Islet of Langerhans (tissue), 1 donor: ENCODE data around the gene OR5AN1.
"Not testable (repeated sequence)": the region's sequence is repeated elsewhere in the genome, so short reads cannot be mapped to it uniquely, and the experiment has no call there.

Source experiments
- FAIRE-seq: peaks from one replicate; lab custom pipeline; 2011; peaks lifted over from hg19 to GRCh38; lab: Jason Lieb, UNC

The OR5AN1 gene, protein sequence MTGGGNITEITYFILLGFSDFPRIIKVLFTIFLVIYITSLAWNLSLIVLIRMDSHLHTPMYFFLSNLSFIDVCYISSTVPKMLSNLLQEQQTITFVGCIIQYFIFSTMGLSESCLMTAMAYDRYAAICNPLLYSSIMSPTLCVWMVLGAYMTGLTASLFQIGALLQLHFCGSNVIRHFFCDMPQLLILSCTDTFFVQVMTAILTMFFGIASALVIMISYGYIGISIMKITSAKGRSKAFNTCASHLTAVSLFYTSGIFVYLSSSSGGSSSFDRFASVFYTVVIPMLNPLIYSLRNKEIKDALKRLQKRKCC

DNA sequence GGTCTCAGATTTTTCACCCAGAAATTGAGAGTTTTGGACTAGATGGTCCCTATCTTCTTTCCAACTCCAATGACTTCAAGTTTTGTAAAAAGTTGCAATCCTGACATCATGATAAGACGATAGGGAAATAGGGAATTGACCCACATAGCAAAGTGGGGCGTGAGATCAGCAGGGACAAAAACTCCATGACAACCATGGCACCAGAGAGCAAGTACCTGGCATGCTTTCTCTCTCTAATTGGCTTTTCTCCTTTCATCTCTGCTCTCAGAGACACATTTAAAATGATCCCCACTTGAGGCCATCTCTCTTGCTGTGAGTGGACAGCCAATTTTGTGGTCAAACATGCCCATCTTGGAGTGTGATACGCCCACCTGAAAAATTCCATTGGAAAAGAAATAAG is at the start of gene OR5AN1:
Gene OR5AN1 (plus strand): TSS at position 301 of the 400 bp plus-strand sequence. CDS start 5,564 bp downstream, outside the sequence.
- FAIRE-seq = no peak

DNA sequence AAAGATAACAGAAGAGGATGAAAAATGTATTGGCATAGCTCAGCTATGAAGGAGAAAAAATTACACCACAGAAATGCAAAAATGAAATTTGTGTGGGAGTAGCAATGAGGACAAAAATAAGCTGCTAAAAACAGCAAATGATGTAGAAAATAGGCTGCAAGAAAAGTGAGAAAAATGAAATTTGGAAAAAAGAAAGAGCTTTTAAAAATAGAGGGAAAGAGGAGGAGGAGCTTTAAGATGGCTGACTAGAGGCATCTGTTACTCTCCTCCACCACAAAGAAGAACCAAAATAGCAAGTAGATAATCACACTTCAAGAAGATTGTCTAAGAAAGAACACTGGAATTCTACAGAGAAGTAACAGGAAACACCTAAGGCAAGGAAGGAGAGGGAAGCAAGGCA is 23.7 kb upstream of the OR5AN1 start:
- FAIRE-seq = no peak

DNA sequence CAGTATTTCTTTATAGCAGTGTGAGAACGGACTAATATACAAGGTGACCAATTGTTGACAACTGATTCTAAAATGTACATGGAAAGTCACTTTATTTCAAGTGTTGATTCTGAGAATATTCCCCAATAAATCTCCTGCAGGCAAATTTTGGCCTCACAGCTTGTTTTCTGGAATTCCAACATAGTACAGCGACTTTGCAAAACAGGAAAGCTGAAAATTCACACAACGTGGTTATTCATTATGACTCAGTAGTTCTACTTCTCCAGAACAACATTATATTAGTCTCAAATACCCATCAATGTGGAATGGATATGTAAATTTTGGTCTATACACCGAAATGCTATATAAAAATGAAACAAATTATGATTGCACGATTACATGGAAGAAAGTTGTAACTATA is 22.5 kb upstream of the OR5AN1 start:
- FAIRE-seq = no peak

DNA sequence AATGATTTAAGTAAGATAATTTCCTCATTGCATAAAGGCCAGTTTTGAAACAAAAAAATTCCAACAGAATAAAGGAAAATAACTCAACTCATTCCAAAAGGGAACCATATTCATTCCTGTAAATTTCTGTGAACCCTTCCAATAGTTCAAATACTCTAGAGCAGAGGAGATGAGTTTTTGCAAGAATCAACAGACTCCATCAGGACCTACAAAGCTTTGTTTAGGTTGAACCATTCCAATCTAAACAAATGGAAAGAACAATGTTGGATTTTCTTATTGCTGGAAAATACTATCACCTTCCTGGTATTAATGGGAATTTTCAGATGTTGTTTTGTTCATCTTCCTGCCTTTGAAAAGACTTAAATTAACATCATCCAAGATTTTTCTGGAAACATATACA is 21.8 kb upstream of the OR5AN1 start:
- FAIRE-seq = no peak

DNA sequence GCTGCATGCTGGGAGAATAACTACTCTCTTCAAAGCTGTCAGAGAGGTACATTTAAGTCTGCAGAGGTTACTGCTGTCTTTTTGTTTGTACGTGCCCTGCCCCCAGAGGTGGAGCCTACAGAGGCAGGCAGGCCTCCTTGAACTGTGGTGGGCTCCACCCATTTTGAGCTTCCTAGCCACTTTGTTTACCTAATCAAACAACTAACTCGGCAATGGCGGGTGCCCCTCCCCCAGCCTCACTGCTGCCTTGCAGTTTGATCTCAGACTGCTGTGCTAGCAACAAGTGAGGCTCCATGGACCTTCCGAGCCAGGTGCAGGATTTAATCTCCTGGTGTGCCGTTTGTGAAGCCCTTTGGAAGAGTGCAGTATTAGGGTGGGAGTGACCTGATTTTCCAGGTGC is 9.0 kb upstream of the OR5AN1 start:
- not testable (repeated sequence) for FAIRE-seq

DNA sequence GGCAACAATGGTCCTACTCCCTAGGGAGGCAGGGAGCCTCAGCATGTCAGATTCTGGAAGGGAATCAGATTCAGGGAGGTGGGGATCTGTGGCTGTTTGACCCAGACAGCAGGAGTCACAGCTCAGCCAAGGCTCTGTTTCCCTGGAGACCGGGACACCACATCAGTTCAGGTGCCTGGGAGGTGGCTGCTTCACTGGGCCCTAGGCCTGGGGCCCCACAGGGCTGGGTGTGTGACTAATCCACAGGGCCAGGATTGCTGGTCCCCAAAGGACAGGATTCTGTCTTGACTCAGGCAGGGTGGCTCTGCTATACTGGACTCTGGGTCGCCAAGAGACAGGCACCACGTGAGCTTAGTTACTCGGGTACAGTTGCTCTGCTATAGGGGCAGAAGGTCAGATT is 3.5 kb upstream of the OR5AN1 start:
- FAIRE-seq = no peak

DNA sequence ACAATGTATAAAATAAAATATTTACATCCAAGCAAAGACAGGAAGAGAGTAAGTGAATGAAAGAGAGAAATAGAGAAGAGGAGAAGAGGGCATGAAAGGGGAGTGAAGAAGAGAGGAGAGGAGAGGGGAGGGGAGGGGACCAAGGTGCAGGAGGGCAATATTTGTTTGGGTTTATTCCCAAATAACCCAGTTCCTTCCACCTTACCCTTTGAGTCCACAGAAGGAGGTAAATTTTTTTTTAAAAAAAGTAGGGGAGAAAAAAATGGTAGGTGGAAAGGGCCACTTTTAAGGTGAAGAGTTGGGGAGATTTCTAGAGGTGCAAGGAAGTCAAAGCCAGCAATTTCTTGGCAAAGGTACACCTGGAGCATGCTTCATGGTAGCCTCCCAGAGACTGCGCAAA is 2.1 kb upstream of the OR5AN1 start:
- FAIRE-seq = no peak

DNA sequence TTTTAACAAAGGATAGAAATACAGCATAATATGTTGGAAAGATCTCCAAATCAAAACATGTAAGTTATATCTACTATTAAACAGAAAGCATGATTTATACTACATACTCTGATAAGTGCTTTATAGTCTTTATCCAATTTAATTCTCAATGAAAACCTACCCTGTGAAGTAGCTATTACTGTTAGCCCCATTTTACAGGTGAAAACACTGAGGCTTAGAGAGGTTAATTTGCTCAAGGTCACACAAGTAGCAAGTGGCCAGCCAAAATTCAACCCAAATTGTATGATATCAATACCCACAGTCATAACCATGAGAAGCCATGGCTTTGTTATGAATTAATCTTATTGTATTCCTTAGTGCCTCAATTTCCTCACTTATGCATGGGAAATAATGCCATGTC is 675 bp upstream of the OR5AN1 start:
- no peak for FAIRE-seq

DNA sequence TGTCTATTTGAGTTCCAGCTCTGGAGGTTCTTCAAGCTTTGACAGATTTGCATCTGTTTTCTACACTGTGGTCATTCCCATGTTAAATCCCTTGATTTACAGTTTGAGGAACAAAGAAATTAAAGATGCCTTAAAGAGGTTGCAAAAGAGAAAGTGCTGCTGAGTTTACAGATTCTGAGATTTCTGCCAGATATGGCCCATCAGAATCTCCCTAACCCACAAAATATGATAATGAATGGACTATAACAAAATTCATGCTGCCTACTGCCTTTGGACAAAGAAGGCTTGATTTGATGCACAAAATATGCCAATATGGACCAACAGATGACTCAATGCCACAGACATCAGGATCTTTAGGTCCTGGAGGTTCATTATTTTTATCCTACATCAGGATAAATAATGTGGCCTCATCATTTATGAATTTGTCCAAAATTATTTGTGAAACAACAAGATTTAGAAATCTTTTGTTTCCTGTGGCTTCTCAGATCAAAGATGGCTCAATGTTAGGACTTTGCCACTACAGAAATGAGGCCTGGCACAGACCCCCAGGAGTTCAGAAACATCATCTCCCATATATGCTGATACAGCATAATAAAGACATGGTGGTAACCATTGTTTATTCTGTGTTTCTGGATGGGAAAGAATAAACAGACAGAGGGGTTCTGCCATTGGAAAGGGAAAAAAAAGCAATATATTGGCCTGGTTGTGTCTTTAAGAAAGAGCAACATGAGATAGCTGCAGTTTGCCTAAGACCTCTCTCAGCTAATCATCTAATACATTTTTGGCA is 6.7 kb downstream of the OR5AN1 start:
- FAIRE-seq = no peak

DNA sequence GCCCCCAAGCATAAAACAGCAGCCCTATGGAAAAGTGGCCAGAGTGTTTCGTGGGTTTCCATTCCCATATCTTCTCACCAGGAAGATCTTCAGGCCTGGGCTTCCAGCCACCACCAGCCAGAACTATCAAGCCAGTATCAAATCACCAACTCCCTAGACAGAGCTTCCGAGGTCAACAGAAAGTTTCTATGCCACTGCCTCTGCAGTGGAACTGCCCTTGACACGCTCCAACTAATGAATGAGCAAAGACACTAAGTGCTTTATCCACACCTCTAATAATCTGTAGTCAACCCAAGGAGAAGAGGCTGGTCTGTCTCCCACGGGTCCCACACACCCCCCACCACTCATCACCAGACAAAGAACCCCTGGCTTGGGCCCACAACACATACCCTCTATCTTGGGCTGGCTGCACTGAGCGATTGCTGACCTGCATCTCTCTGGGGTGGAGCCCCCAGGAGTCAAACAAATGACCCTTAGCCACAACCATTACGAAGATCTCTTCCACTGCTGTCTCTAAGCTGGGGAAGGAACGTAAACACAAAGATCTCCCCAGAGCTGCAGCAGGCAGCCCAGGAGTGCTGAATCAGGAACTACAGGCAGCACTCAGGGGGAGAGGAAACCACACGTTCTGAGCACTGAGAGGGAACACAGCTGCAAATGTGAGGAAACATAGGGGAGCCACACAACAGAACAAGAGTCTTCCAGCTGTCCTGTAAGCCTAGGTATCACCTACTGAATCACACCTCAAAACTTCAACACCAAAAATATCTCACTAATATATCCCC is 9.7 kb downstream of the OR5AN1 start:
- FAIRE-seq = no peak

DNA sequence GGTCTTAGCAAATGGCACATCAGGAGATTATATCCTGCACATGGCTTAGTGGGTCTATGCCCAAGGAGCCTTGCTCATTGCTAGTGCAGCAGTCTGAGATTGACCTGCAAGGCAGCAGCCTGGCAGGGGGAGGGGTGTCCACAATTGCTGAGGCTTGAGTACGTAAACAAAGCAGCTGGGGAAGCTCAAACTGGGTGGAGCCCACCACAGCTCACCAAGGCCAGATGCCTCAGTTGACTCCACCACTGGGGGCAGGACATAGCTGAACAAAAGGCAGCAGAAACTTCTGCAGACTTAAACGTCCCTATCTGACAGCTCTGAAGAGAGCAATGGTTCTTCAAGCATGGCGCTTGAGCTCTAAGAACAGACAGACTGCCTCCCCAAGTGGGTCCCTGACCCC is 13.6 kb downstream of the OR5AN1 start:
- FAIRE-seq = not testable (repeated sequence)

DNA sequence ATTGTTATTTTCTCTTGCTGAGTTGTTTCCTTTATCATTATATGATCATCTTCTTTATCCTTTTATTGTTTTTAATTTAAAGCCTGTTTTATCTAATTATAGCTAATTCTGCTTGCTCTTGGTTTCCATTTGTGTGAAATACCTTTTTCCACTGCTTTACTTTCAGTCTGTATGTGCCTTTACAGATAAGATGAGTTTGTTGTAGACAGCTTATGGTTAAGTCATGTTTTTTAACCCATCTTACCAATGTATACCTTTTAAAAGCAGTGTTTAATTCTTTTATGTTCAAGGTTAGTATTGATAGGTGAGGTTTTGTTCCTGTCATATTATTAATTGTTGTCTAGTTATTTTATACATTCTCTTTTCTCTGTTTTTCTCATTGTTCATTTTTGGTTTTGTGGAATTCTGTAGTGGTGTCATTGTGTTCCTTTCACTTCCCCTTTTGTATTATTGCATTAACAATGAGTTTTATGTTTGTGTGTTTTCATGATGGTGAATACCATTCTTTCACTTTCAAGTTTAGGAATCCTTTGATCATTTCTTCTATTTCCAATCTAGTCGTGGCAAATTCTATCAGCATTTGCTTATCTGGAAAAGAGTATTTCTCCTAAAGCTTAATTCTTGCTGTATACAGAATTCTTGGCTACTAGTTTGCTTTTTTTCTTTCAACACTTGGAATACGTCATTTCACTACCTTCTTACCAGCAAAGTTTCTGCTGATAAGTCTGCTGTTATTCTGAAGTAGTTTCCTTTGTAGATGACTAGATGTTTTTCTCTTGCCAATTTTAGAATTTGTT is 21.8 kb downstream of the OR5AN1 start:
- no peak for FAIRE-seq

DNA sequence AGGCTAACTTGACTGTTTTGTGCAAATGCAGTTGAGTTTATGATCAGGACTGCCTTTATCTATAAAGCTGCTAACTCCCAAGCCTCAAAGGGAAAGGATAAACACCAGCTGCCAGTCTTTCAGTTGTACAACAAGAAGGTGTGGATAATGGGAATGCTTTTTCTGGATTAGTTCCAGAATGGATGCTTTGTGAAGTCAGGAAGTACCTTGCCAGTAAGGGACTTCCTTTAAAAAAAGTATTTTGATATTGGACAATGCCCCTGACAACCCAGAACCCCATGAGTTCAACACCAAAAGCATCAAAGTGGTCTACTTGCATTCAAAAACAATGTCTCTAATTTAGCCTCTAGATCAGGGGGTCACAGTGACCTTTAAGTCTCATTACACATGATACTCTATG is 35.5 kb downstream of the OR5AN1 start:
- no peak for FAIRE-seq

DNA sequence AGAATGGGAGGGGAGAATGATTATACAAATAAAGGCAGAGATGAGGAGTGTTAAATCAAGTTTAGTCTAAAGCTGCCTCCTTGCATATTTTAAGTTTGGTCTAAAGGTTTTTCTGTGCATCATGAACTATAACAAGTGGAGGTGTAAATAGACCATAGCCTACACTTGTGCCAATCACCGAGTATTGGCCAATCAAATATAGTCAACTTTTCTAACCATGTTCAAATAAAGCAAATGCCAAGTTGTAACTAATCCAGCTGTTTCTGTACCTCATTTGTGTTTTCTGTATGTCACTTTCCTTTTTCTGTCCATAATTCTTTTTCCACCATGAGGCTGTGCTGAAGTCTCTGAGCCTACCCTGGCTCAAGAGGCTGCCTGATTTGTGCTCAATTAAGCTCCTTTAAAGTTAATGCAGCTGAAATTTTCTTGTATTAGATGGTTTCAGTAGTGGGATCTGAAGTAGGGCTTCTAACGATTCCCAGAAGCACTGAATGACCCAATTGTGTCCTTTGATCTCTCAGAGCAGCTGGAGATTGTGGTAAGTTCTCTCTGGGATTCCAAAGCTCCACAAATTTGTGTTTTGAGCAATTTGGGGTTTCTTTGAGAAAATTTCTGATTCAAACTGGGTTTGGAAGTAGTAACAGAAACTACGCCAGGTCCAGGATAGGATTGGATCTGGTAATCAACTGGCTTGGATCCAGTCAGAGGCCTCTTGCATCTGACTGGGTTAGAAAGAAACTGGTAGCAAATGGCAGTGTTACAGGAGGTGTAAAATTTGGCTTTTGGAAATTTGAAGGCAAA is 42.0 kb downstream of the OR5AN1 start:
- no peak for FAIRE-seq

DNA sequence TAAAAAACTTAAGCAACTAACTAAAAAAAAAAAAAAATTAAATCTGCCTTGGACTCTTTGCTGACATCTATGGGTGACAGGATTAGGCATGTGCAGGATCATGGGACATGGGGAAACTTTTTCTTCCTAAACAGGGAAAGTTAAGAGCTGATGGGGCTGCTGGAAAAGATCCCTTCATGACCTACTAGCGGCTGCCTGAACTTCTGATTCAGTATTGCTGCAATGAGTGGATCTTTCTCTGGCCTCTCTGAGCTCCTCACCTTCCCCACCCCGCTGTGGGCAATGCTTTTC is 42.5 kb downstream of the OR5AN1 start:
- FAIRE-seq = no peak

DNA sequence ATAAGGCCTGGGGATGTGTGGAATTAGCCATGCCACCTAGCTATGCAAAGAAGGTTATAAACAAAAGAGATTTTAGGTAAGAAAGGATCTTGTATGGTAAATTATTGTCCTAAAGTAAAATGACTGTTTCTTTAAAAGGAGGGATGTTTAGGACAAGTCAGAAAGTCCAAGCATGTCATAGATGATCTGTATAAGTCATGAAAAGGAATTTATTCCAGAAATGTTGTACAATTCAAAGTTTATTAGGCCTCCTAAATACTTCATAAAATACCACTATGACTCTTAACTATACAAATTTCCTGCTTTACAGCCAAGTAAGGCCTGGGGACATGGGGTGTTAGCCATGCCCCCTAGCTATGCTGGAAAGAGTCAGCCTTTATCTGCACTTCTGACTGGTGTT is 44.9 kb downstream of the OR5AN1 start:
- no peak for FAIRE-seq

DNA sequence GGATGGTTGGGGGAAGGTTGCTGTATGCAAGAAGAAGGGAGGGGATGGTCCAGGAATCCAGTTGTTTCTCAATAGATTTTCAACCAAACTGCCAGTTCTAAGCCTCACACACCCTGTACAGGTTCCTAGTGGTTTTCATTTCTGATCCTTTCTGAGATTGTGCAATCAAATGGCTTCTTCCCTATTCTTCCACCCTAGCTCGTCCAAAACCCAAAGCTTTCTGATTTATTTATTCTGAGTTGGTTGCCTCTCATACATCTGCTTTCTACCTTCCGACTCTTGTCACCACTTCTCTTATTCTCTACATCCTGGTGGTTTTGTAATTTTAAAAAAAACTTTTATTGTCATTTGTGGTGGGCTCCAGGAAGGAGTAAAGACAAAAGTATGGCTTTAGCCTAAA is 55.0 kb downstream of the OR5AN1 start:
- no peak for FAIRE-seq

DNA sequence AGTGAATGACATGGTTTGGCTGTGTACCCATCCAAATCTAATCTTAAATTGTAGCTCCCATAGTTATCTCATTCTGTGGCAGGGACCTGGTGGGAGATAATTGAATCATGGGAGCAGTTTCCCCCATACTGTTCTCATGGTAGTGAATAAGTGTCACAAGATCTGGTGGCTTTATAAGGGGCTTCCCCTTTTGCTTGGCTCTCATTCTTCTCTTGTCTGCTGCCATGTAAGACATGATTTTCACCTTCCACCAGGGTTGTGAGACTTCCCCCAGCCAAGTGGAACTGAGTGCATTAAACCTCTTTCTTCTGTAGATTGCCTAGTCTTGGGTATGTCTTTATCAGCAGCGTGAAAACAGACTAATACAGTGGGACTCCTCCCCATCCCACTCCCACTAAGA is 56.4 kb downstream of the OR5AN1 start:
- FAIRE-seq = no peak

DNA sequence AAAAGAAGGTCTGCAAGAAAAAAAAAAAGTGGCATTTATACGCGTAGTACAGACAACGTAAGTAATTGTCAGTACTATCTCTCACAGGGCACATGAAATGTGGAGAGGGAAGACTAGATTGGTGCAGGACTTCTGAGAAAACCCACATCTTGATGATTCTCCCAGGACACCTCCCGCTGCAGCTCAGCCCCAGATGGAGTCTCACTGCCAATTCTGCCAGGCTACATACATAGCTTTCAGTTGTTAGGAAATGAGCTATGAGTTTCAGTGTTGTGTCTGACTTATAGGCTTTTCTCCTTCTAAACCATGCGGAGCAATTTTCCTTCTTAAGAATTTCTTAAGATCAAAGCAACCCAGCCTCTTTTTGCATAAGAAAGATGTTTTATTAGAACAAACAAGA is 57.9 kb downstream of the OR5AN1 start:
- FAIRE-seq = no peak

DNA sequence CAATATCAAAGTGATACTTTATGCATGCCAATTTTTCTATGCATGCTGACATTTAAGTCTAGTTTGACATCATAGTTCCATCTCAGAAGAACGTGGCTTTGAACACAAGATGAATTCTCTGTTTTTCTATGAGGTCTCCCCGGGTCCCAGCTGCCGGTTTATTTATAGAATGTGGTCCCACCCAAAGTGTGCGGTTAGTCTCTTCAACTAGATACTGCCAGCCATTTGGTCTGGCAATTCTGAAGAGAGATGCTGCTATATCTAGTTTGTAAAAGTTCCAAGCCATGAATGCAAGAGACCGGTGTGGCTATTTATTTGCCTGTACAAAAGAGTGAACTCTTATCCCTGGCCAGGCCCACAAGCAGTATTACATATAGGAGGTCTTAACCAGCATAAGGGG is 58.3 kb downstream of the OR5AN1 start:
- no peak for FAIRE-seq

DNA sequence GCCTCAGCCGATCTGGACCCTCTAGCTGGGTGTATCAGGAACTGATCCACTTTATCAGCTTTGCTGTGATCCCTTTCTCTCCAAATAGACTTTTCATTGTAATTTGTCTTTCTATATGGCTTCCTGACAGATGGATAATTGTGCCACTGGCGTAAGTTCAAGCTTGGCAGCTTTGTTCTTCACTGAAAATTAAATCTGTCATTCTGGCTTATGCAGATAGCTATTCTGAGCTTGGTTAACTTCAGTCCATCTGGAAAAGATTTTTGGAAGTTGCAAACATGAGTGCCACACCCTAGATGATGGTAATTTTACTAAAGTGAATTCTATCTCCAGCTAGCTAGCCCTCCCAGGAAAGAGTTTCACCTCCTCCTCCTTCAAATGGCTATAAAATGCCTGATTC is 59.5 kb downstream of the OR5AN1 start:
- no peak for FAIRE-seq
